HuH-7.5 (cell line): ENCODE results near the gene ATP5PB.

Source experiments
- DNase-seq: peaks from one replicate; pipeline ENCODE4 v3.0.0; 2011; ENCODE audit warnings: low spot score

Gene ATP5PB

GRCh38 chr1:111507411-111508201, 58.3 kb downstream of the ATP5PB start:
- DNase-seq = no peak

- no peak for DNase-seq
These were observed 60.7 kb downstream of the ATP5PB start for GRCh38 chr1:111509997-111510375.

- DNase-seq = no peak
These were observed 62.1 kb downstream of the ATP5PB start for GRCh38 chr1:111511370-111511769.
